Endothelial cell of umbilical vein (primary cell): ENCODE measurements around the gene PSTPIP1. TPM values are rescaled to one million over a fixed set of nuclear protein-coding genes. Genes with fewer than 3 reads are reported as not detected.

Source experiments
- BruUV-seq: library from RNA; stranded (reverse); fragments of 400-500 nt; replicated peaks from 2 replicates; lab custom pipeline; 2021; lab: Mats Ljungman, UMichigan
- CTCF ChIA-PET: fragments of 300-600, 350-600 bp; sonication (Branson Sonifier 250); formaldehyde crosslinking; loops from one replicate; lab custom pipeline; 2021; ENCODE audit warnings: antibody characterized with exemption, inconsistent platforms; lab: Charles Lee
- POLR2A ChIA-PET: fragments of 300-600, 350-600 bp; sonication (Branson Sonifier 250); formaldehyde crosslinking; loops from one replicate; lab custom pipeline; 2021; ENCODE audit warnings: antibody characterized with exemption, inconsistent platforms; lab: Charles Lee
- DNase-seq: peaks from one replicate; pipeline ENCODE4 v3.0.0-alpha.2; 2011; ENCODE audit warnings: low read depth, low spot score
- FAIRE-seq: peaks from 2 replicates; lab custom pipeline; 2011; peaks lifted over from hg19 to GRCh38; lab: Jason Lieb, UNC
- H2AFZ ChIP-seq: 2 replicates; pipeline ENCODE4 v1.6.0; 2012; ENCODE audit warnings: low read depth, low read length, control low read depth, inconsistent platforms
- H3K27ac ChIP-seq: 2 replicates; pipeline ENCODE4 v1.5.1; 2011; ENCODE audit warnings: low read depth, mild to moderate bottlenecking, control low read depth, low read length, moderate library complexity; ENCODE audit not compliant: insufficient read depth
- H3K27me3 ChIP-seq, 2 experiments: 2 replicates each; pipeline versions ENCODE4 v1.6.0 to v1.6.1; 2011; ENCODE audit warnings: low read length in 2 of 2, mixed read lengths in 1 of 2; ENCODE audit not compliant: control insufficient read depth in 2 of 2, insufficient read depth in 2 of 2
- H3K36me3 ChIP-seq, 2 experiments: 2 replicates in 1 of 2; 3 replicates in 1 of 2; pipeline ENCODE4 v1.5.1; 2011; ENCODE audit warnings: low read length in 2 of 2, mild to moderate bottlenecking in 1 of 2, moderate library complexity in 1 of 2; ENCODE audit not compliant: control insufficient read depth in 2 of 2, insufficient read depth in 2 of 2; ENCODE audit errors: extremely low read depth in 1 of 2
- H3K4me1 ChIP-seq: 3 replicates; pipeline ENCODE4 v1.5.1; 2011; ENCODE audit warnings: mild to moderate bottlenecking, low read length; ENCODE audit not compliant: control insufficient read depth, insufficient read depth; ENCODE audit errors: extremely low read depth
- H3K4me2 ChIP-seq: 2 replicates; pipeline ENCODE4 v1.6.1; 2011; ENCODE audit warnings: low read length, control low read depth, mixed read lengths; ENCODE audit not compliant: insufficient read depth
- H3K4me3 ChIP-seq, 3 experiments: fragments of 200-600 bp in 1 of 3; sonication (generic), shearing (Covaris generic) in 1 of 3; replicated peaks in 1 of 3; 2 replicates each; pipeline ENCODE4 v1.5.1; 2011 to 2016; ENCODE audit warnings: control low read depth in 3 of 3, low read length in 3 of 3, mild to moderate bottlenecking in 2 of 3, inconsistent platforms in 1 of 3, low read depth in 1 of 3, moderate library complexity in 1 of 3; ENCODE audit not compliant: insufficient read depth in 1 of 3
- H3K79me2 ChIP-seq: 2 replicates; pipeline ENCODE4 v1.6.0; 2012; ENCODE audit warnings: low read length, inconsistent platforms; ENCODE audit not compliant: control insufficient read depth, insufficient read depth
- H3K9ac ChIP-seq: replicated peaks from 2 replicates; pipeline ENCODE3; 2011; ENCODE audit warnings: low read length, control low read depth; ENCODE audit not compliant: insufficient read depth; ENCODE audit errors: extremely low read depth
- H3K9me1 ChIP-seq: replicated peaks from 3 replicates; pipeline ENCODE4 v1.6.0; 2011; ENCODE audit warnings: mild to moderate bottlenecking, low read length; ENCODE audit not compliant: control insufficient read depth, insufficient read depth; ENCODE audit errors: extremely low read depth
- H3K9me3 ChIP-seq: replicated peaks from 2 replicates; pipeline ENCODE4 v1.5.1; 2012; ENCODE audit warnings: low read length, inconsistent platforms; ENCODE audit not compliant: control insufficient read depth, insufficient read depth
- H4K20me1 ChIP-seq: replicated peaks from 2 replicates; pipeline ENCODE3; 2011; ENCODE audit warnings: mild to moderate bottlenecking, low read length; ENCODE audit not compliant: control insufficient read depth, insufficient read depth; ENCODE audit errors: extremely low read depth
- EZH2 ChIP-seq: IDR thresholded peaks from 2 replicates; pipeline ENCODE4 v1.6.1; 2012; ENCODE audit warnings: borderline replicate concordance, low read depth, mild to moderate bottlenecking, moderate library complexity, low read length, inconsistent platforms; ENCODE audit not compliant: severe bottlenecking
- FOS ChIP-seq: IDR thresholded peaks from 2 replicates; pipeline ENCODE4 v1.6.1; 2011; ENCODE audit warnings: mild to moderate bottlenecking, low read length, moderate library complexity, borderline replicate concordance; ENCODE audit not compliant: insufficient read depth
- GATA2 ChIP-seq: IDR thresholded peaks from 2 replicates; pipeline ENCODE4 v1.7.0; 2011; ENCODE audit warnings: low read depth, mild to moderate bottlenecking, moderate library complexity, mixed read lengths, low read length; ENCODE audit not compliant: insufficient read length, insufficient read depth
- JUN ChIP-seq: IDR thresholded peaks from 2 replicates; pipeline ENCODE4 v1.6.1; 2011; ENCODE audit warnings: borderline replicate concordance, low read depth; ENCODE audit not compliant: insufficient read length, insufficient read depth
- MYC ChIP-seq: IDR thresholded peaks from one replicate; pipeline ENCODE4 v1.6.1; 2011; ENCODE audit warnings: mild to moderate bottlenecking, low read depth, low read length
- POLR2A ChIP-seq: IDR thresholded peaks from 2 replicates; pipeline ENCODE4 v1.6.1; 2012; ENCODE audit warnings: low read depth, mild to moderate bottlenecking, control low read depth, low read length
- POLR2AphosphoS5 ChIP-seq: IDR thresholded peaks from 2 replicates; pipeline ENCODE4 v1.6.1; 2012; ENCODE audit warnings: low read depth, mild to moderate bottlenecking, control low read depth, low read length, moderate library complexity; ENCODE audit not compliant: insufficient read depth
- dilution Hi-C: fragments of 300-500 bp; cut with MboI; formaldehyde crosslinking; loops from one replicate; pipeline ENCODE4 v1.15.0; 2019; ENCODE audit warnings: low sequenced_read_pairs; ENCODE audit not compliant: extremely low pct_ligation_motif_present
- intact Hi-C: fragments of 100-400 bp; cut with micrococcal nuclease; formaldehyde crosslinking; loops from one replicate; pipeline ENCODE4 v1.10.0; 2022
- polyA plus RNA-seq, 4 experiments: library from polyadenylated mRNA; depleted of rRNA in 3 of 4; stranded (reverse) in 3 of 4; unstranded in 1 of 4; fragments of >200 nt; gene quantifications; 2 replicates each; pipeline versions ENCODE4 v1.2.1 to v1.2.3, GENCODE V29; 2011 to 2012; ENCODE audit warnings: missing spikeins in 1 of 4
- total RNA-seq: library from RNA; stranded (reverse); gene quantifications from 2 replicates; pipeline ENCODE4 v1.2.3, GENCODE V29; 2021
- TF ChIP-seq, protein P1 (sequence below), 2 donors: IDR thresholded peaks; 1 replicate in 1 of 2; 2 replicates in 1 of 2; pipeline ENCODE4 v1.5.1; 2011; ENCODE audit warnings: low read length in 2 of 2, mild to moderate bottlenecking in 2 of 2, moderate library complexity in 2 of 2, control low read depth in 1 of 2, inconsistent platforms in 1 of 2, low read depth in 1 of 2; ENCODE audit not compliant: insufficient read depth in 1 of 2; ENCODE audit errors: extremely low read depth in 1 of 2
- TF ChIP-seq, protein P2 (sequence below): IDR thresholded peaks from 2 replicates; pipeline ENCODE4 v1.6.1; 2011; ENCODE audit not compliant: insufficient read depth, insufficient read length

The PSTPIP1 gene
- total and polyA plus RNA-seq, 2 donors (not counting 3 experiments of a cell fraction or from before 2014, with no cell fraction given) = not detected

DNA sequence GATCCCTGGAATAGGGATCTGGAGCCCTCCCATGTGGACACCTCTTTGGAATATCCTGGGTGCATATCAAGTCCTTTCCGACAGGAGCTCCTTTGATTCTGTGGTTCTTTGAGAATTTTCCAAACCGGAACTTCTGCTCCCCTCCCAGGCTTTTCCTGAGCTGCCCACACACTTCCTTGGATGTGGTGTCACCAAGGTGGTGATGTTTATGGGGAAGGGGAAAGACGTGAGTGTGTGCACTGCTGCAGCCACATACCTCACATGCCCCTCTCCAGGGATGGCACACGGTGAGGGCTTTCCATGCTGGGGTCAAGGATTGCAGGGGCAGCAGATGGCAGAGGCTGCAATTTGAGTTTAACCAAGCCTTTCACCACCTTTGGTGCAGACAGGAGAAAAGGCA, 27.9 kb upstream of the PSTPIP1 start:
- FAIRE-seq = no peak
- POLR2A ChIA-PET = no interaction called here

More for the DNA sequence above, 27.9 kb upstream of the PSTPIP1 start:
- Histone ChIP-seq H3K4me1 (peaks cover 6% of the 10 kb centered on the region), H3K4me2 (no peak overlapping the region), H3K27me3 (peaks cover 0 to 12% of the 10 kb centered on the region in 2 experiments), H3K9me3 (no peaks in the 10 kb centered on the region), H3K4me3 (no peak overlapping the region), H3K36me3 (no peaks in the 10 kb centered on the region), H3K9ac (no peak overlapping the region), H3K79me2 (no peaks in the 10 kb centered on the region), H4K20me1 (no peaks in the 10 kb centered on the region), H3K27ac (no peak overlapping the region), H2AFZ (peak overlapping the region; percentile 46), H3K9me1 (no peaks in the 10 kb centered on the region)
- peak; percentile 46 for DNase-seq
- CTCF ChIA-PET = interaction anchor here (1.4 kb wide), 1 partner anchor 667 kb away, joined by 4 read pairs; no protein-coding TSS in a partner anchor
- TF ChIP-seq, protein P1, sequence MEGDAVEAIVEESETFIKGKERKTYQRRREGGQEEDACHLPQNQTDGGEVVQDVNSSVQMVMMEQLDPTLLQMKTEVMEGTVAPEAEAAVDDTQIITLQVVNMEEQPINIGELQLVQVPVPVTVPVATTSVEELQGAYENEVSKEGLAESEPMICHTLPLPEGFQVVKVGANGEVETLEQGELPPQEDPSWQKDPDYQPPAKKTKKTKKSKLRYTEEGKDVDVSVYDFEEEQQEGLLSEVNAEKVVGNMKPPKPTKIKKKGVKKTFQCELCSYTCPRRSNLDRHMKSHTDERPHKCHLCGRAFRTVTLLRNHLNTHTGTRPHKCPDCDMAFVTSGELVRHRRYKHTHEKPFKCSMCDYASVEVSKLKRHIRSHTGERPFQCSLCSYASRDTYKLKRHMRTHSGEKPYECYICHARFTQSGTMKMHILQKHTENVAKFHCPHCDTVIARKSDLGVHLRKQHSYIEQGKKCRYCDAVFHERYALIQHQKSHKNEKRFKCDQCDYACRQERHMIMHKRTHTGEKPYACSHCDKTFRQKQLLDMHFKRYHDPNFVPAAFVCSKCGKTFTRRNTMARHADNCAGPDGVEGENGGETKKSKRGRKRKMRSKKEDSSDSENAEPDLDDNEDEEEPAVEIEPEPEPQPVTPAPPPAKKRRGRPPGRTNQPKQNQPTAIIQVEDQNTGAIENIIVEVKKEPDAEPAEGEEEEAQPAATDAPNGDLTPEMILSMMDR (IDR thresholded peaks at IDR 0.05; ENCODE audit: extremely low read depth in 1 of 2, insufficient read depth in 1 of 2, low read depth in 1 of 2, low read length in 2 of 2) = no peak
- TF ChIP-seq MYC (no peak), EZH2 (no peak), GATA2 (no peak), POLR2A (no peak), FOS (no peak), POLR2AphosphoS5 (no peak), JUN (no peak)
- TF ChIP-seq, protein P2, sequence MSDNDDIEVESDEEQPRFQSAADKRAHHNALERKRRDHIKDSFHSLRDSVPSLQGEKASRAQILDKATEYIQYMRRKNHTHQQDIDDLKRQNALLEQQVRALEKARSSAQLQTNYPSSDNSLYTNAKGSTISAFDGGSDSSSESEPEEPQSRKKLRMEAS = no peak
- intact Hi-C loops = no loop called here
- dilution Hi-C loops = no loop called here
- no TSS peak for BruUV-seq
